PFSK-1 (cell line): ENCODE results near the gene HTRA3.

Source experiments
- POLR2AphosphoS5 ChIP-seq: IDR thresholded peaks from 2 replicates; pipeline ENCODE4 v1.6.1; 2012; ENCODE audit warnings: low read depth, mild to moderate bottlenecking, control low read depth, low read length, moderate library complexity
- REST ChIP-seq, 2 experiments: IDR thresholded peaks; 2 replicates each; pipeline versions ENCODE4 v1.6.1 to v1.8.0; 2011 to 2012; ENCODE audit warnings: low read depth in 2 of 2, low read length in 2 of 2, control low read depth in 1 of 2, inconsistent platforms in 1 of 2, mild to moderate bottlenecking in 1 of 2, moderate library complexity in 1 of 2; ENCODE audit not compliant: insufficient read depth in 1 of 2
- TAF1 ChIP-seq: IDR thresholded peaks from 2 replicates; pipeline ENCODE4 v1.6.1; 2012; ENCODE audit warnings: low read length, control low read depth, borderline replicate concordance; ENCODE audit not compliant: insufficient read depth

- TF ChIP-seq POLR2AphosphoS5 (no peak), TAF1 (no peak), REST (IDR thresholded peaks at IDR 0.05; ENCODE audit: insufficient read depth in 1 of 2, low read depth in 2 of 2, low read length in 2 of 2) (no peak)
Measured at GRCh38 chr4:8326206-8326605, 56.7 kb downstream of the HTRA3 start.
